PC-9 (cell line): ENCODE results near the gene OPN1MW. TPM values are rescaled to one million over a fixed set of nuclear protein-coding genes. Genes with fewer than 3 reads are reported as not detected.
A peak's percentile ranks its signal among the peaks of the same experiment; 100 is the strongest.
"Not testable (repeated sequence)": the region's sequence is repeated elsewhere in the genome, so short reads cannot be mapped to it uniquely, and the experiment has no call there.

ENCODE experiments used
- BruUV-seq: library from RNA; stranded (reverse); fragments of 400-500 nt; replicated peaks from 2 replicates; lab custom pipeline; 2021; lab: Mats Ljungman, UMichigan
- CTCF ChIA-PET: fragments of 300-600 bp; sonication (Branson Sonifier 250); formaldehyde crosslinking; loops from one replicate; lab custom pipeline; 2022; ENCODE audit warnings: antibody characterized with exemption; lab: Charles Lee
- POLR2A ChIA-PET: fragments of 300-600 bp; sonication (Branson Sonifier 250); formaldehyde crosslinking; loops from one replicate; lab custom pipeline; 2022; ENCODE audit warnings: antibody characterized with exemption; ENCODE audit not compliant: unreplicated experiment; lab: Charles Lee
- DNase-seq, 2 experiments: peaks; one replicate each; pipeline versions ENCODE4 v3.0.0 to v3.0.0-alpha.2; 2015 to 2022; ENCODE audit warnings: mixed read lengths in 1 of 2
- H2AFZ ChIP-seq: fragments of 200-600 bp; sonication (generic); 2 replicates; pipeline ENCODE4 v1.8.1; 2017; ENCODE audit warnings: antibody characterized with exemption
- H3F3A ChIP-seq: fragments of 200-600 bp; sonication (generic); 2 replicates; pipeline ENCODE4 v1.8.1; 2017; ENCODE audit warnings: antibody characterized with exemption, mild to moderate bottlenecking, low read depth; ENCODE audit not compliant: insufficient read depth
- H3K27ac ChIP-seq: fragments of 200-600 bp; sonication (generic); 2 replicates; pipeline ENCODE4 v1.6.1; 2016; ENCODE audit warnings: mixed run types
- H3K27me3 ChIP-seq: fragments of 200-600 bp; sonication (generic); 2 replicates; pipeline ENCODE4 v1.6.1; 2016; ENCODE audit warnings: low read depth, mixed run types; ENCODE audit not compliant: insufficient read depth
- H3K36me3 ChIP-seq: fragments of 200-600 bp; sonication (generic); 2 replicates; pipeline ENCODE4 v1.6.1; 2016; ENCODE audit warnings: low read depth, mixed run types
- H3K4me1 ChIP-seq: fragments of 200-600 bp; sonication (generic); replicated peaks from 2 replicates; pipeline ENCODE4 v1.6.1; 2016; ENCODE audit warnings: mixed run types; ENCODE audit not compliant: insufficient read depth
- H3K4me2 ChIP-seq: fragments of 200-600 bp; sonication (generic); 2 replicates; pipeline ENCODE4 v1.6.1; 2017; ENCODE audit warnings: mixed run types
- H3K4me3 ChIP-seq: fragments of 200-600 bp; sonication (generic); 2 replicates; pipeline ENCODE4 v1.6.1; 2016; ENCODE audit warnings: mixed run types
- H3K79me2 ChIP-seq: fragments of 200-600 bp; sonication (generic); 2 replicates; pipeline ENCODE4 v1.6.1; 2017; ENCODE audit warnings: low read depth, mixed run types
- H3K9me2 ChIP-seq: fragments of 200-600 bp; sonication (generic); 2 replicates; pipeline ENCODE4 v1.8.1; 2017; ENCODE audit warnings: mild to moderate bottlenecking; ENCODE audit not compliant: insufficient read depth
- H3K9me3 ChIP-seq: fragments of 200-600 bp; sonication (generic); 2 replicates; pipeline ENCODE4 v1.8.1; 2016; ENCODE audit warnings: low read depth; ENCODE audit not compliant: insufficient read depth
- H4K20me1 ChIP-seq: fragments of 200-600 bp; sonication (generic); 2 replicates; pipeline ENCODE4 v1.8.1; 2017; ENCODE audit not compliant: insufficient read depth
- intact Hi-C: fragments of 100-400 bp; cut with micrococcal nuclease; formaldehyde crosslinking; loops from one replicate; pipeline ENCODE4 v1.10.0; 2022; ENCODE audit not compliant: unreplicated experiment
- total RNA-seq: library from RNA; stranded (reverse); gene quantifications from 2 replicates; pipeline ENCODE4 v1.2.3, GENCODE V29; 2021

OPN1MW gene
- total RNA-seq, 1 experiment from 2014 or later, result not detected

DNA sequence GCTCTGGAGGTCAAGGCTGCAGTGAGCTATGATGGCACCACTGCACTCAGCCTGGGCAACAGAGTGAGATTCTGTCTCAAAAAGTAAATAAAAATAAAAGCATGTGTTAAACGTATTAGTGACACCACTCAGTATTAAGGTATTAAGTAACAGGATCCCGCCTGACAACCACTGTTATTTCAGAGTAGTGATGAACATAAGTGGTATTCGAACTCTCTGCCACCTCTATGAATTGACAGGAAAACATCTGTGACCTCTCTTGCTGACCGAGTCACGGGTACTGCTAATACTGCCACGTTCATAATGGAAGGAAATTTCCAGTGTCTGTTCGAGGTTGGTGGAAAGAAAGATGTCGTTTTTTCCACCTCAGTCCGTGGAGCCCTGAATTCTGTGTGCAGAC lies 44.3 kb downstream of the OPN1MW start:
- H3K27me3 ChIP-seq, H4K20me1 ChIP-seq, H3K27ac ChIP-seq, H3K4me3 ChIP-seq, POLR2A ChIA-PET, intact Hi-C loops, H3K9me3 ChIP-seq, H3F3A ChIP-seq, H3K36me3 ChIP-seq, H2AFZ ChIP-seq, DNase-seq, CTCF ChIA-PET, H3K79me2 ChIP-seq, H3K4me1 ChIP-seq, BruUV-seq, H3K4me2 ChIP-seq, H3K9me2 ChIP-seq: not testable (repeated sequence)

DNA sequence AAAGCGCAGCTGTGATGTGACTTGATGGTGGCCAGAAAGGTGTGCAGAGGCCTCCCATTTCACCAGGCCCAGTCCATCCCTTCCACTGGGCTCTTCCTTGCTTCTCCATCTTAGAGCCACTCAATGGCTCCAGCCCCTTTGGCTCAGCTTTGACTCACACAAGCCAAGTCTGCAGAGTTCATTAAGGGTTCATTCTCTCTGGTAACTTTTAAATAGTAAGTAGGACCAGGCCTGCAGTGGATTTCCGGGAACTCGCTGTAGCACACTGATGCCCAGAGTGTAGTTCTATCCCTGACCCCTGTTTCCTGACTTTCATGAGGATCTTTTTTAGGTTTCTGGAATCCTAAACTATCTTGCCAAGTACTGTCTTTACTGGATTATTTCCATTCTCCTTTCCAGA lies 49.0 kb downstream of the OPN1MW start:
- H3K27me3 ChIP-seq, DNase-seq, H4K20me1 ChIP-seq, H3K4me3 ChIP-seq, H3K9me3 ChIP-seq, H3K4me2 ChIP-seq, intact Hi-C loops, BruUV-seq, H2AFZ ChIP-seq, H3K79me2 ChIP-seq, CTCF ChIA-PET, POLR2A ChIA-PET, H3K9me2 ChIP-seq, H3K36me3 ChIP-seq, H3F3A ChIP-seq, H3K27ac ChIP-seq, H3K4me1 ChIP-seq: not testable (repeated sequence)

DNA sequence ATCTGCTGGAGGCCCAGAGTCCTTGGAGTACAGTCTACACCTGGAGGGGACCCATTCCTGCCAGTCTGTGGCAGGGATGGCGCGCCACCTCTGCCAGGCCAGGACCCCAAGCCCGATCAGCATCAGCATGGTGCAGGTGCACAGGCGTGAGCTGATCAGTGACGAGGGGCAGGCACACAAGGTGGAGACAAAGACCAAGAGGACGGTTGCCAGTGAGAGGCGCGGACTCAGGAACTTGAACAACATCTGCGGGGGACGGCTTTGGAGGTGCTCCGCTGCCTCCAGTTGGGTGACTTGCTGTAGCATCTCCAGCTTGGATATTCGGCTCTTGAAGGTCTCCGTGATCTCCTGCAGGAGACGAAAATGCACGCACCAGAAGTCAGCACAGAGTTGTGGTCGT lies 51.2 kb downstream of the OPN1MW start:
- H3K4me3 ChIP-seq, H3K4me2 ChIP-seq, H3K36me3 ChIP-seq, H3K4me1 ChIP-seq, intact Hi-C loops, CTCF ChIA-PET, BruUV-seq, H3K9me2 ChIP-seq, H3F3A ChIP-seq, H3K27me3 ChIP-seq, H2AFZ ChIP-seq, H3K79me2 ChIP-seq, H3K9me3 ChIP-seq, H3K27ac ChIP-seq, H4K20me1 ChIP-seq, POLR2A ChIA-PET, DNase-seq: not testable (repeated sequence)

GRCh38 chrX:154238939-154239559 lies 56.7 kb downstream of the OPN1MW start:
- BruUV-seq, H3K36me3 ChIP-seq, H3K4me2 ChIP-seq, H3K9me3 ChIP-seq, H2AFZ ChIP-seq, CTCF ChIA-PET, intact Hi-C loops, DNase-seq, H3K9me2 ChIP-seq, H4K20me1 ChIP-seq, H3K27ac ChIP-seq, H3K27me3 ChIP-seq, H3K4me3 ChIP-seq, POLR2A ChIA-PET, H3K79me2 ChIP-seq, H3K4me1 ChIP-seq, H3F3A ChIP-seq: not testable (repeated sequence)

DNA sequence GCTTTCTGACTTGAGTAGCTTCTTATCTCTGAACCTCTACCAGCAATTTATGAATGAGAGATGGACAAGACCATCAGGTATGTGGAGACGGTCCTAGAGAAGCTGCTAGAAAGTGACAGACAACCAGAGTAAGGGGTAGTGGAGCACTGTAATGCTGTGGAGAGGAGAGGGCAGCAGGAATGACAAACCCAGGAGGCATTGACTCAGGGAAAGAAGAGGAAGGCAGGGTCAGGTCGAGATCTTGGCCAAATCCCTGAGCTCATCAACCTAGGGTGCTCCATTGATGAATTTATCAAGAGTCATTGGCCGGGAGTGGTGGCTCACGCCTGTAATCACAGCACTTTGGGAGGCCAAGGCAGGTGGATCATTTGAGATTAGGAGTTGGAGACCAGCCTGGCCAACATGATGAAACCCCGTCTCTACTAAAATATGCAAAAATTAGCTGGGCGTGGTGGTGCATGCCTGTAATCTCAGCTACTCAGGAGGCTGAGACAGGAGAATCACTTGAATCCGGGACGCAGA lies 57.6 kb downstream of the OPN1MW start:
- H3K9me2 ChIP-seq, BruUV-seq, H3K27me3 ChIP-seq, H3K36me3 ChIP-seq, H4K20me1 ChIP-seq, POLR2A ChIA-PET, intact Hi-C loops, H3K4me2 ChIP-seq, H2AFZ ChIP-seq, H3K4me1 ChIP-seq, CTCF ChIA-PET, H3K27ac ChIP-seq, H3K9me3 ChIP-seq, H3K4me3 ChIP-seq, H3F3A ChIP-seq, H3K79me2 ChIP-seq: not testable (repeated sequence)
- peak in 1 of 2 experiments; percentile 21 for DNase-seq

Other genes with a start within 250 kb of the OPN1MW start
- 181 and 189 TPM in 2 replicates for gene NAA10, start 247.6 kb upstream of the OPN1MW start, total RNA-seq
- 6.8 and 6.9 TPM in 2 replicates for gene RENBP, start 238.0 kb upstream of the OPN1MW start, total RNA-seq
- gene HCFC1, start 210.8 kb upstream of the OPN1MW start, total RNA-seq, result 67.1 and 79.9 TPM in 2 replicates
- 20.1 and 30.8 TPM in 2 replicates for gene TMEM187, start 209.8 kb upstream of the OPN1MW start, total RNA-seq
- 317 and 364 TPM in 2 replicates for gene IRAK1, start 162.7 kb upstream of the OPN1MW start, total RNA-seq
- 85.6 and 90.1 TPM in 2 replicates for gene MECP2, start 84.9 kb upstream of the OPN1MW start, total RNA-seq
- gene OPN1LW, start 38.4 kb upstream of the OPN1MW start, total RNA-seq, result not detected in 2 replicates
- not detected in 2 replicates for gene OPN1MW2, start 37.2 kb downstream of the OPN1MW start, total RNA-seq
- gene OPN1MW3, start 75.0 kb downstream of the OPN1MW start, total RNA-seq, result not detected in 2 replicates
- not detected in 2 replicates for gene TEX28, start 112.5 kb downstream of the OPN1MW start, total RNA-seq
- gene TKTL1, start 113.2 kb downstream of the OPN1MW start, total RNA-seq, result not detected in 2 replicates
- gene FLNA, start 192.0 kb downstream of the OPN1MW start, total RNA-seq, result 1,841 and 2,308 TPM in 2 replicates
- 132 and 164 TPM in 2 replicates for gene EMD, start 196.7 kb downstream of the OPN1MW start, total RNA-seq
- 3,447 and 3,685 TPM in 2 replicates for gene RPL10, start 215.8 kb downstream of the OPN1MW start, total RNA-seq
- 25.9 and 28.3 TPM in 2 replicates for gene DNASE1L1, start 226.7 kb downstream of the OPN1MW start, total RNA-seq
- 95.8 and 134 TPM in 2 replicates for gene TAFAZZIN, start 228.9 kb downstream of the OPN1MW start, total RNA-seq
- gene ATP6AP1, start 246.1 kb downstream of the OPN1MW start, total RNA-seq, result 112 and 119 TPM in 2 replicates